ENCODE results near the gene CREBBP.
A peak's percentile ranks its signal among the peaks of the same experiment; 100 is the strongest.

Gene CREBBP

DNA sequence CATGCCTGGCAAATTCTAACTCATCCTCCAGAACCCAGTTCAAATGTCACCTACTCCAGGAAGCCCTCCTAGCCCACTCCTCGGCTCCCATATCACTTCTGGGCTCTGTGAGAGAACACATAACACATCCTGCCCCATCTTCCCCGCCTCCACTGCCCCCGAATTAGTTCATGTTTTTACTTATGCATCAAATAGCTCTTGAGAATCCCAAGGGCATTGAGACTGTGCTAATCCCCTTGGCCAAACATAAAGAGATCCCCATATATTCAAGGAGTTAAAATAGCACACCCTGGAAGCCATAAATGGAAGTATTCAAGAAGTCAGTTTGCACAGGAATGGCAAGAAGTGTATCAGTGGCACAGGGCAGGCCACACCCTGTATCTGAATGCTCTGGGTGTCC, 2.0 kb upstream of the CREBBP start:
- no peak for DNase-seq
- in situ Hi-C loops (cut with HindIII; ENCODE audit: low pct_ligation_motif_present, low pct_unique_long_range_greater_than_20kb, low sequenced_read_pairs): no loop called here

DNA sequence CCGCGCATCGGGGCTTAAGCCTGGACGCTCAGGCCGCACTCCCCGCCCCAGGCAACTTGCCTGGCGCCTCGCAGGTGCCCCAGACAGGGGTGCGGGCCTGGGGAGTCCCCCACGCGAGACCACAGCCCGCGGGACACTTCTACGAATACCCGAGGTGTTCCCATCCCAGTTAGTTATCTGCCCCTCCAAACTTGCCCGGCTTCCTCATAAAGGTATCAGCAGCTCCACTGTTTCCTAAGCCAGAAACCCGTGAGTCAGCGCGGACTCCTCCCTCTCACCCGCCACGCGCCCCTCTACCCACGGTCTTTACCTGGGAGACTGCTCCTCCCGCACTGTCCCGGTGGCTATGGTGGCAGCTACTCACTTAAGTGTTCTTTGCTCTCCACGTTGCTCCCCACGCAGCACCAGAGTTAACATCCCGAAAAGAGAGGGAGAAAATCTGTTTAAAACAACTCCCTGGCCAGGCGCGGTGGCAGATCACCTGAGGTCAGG, 1.0 kb upstream of the CREBBP start:
- in situ Hi-C loops (cut with HindIII; ENCODE audit: low pct_ligation_motif_present, low pct_unique_long_range_greater_than_20kb, low sequenced_read_pairs): no loop called here
- no peak for DNase-seq

DNA sequence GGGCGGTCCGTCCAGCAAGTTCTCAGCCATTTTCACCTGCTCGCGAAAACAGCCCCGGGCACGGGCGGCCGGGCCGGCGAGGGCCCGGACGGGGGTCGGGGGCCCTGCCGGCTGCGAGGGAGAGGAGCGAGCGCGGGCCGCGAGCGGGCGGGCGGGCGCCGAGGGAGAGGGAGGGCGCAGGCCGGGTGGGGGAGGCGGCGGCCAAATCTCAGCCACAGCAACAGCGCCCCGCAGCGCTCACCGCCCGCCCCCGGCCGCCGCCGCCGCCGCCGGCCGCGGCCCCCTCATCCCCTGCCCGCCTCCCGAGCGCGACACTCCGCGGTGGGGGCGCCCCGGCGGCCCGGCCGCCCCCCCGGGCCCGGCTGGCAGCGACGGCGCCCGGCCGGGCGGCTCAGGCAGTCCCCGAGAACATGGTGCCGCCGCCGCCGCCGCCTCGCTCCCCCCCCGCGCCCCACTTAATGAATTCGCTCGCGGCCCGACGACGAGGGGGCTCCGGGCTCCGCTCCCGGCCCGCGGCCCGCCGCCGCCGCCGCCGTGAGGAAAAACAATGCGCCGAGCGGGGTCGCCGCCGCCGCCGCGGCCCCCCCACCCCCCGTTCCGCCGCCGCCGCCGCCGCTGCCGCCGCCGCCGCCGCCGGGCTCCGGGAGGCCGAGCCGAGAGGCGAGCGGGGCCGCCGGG, 487 bp downstream of the CREBBP start:
- DNase-seq: peak; percentile 71
- in situ Hi-C loops (cut with HindIII; ENCODE audit: low pct_ligation_motif_present, low pct_unique_long_range_greater_than_20kb, low sequenced_read_pairs): no loop called here

DNA sequence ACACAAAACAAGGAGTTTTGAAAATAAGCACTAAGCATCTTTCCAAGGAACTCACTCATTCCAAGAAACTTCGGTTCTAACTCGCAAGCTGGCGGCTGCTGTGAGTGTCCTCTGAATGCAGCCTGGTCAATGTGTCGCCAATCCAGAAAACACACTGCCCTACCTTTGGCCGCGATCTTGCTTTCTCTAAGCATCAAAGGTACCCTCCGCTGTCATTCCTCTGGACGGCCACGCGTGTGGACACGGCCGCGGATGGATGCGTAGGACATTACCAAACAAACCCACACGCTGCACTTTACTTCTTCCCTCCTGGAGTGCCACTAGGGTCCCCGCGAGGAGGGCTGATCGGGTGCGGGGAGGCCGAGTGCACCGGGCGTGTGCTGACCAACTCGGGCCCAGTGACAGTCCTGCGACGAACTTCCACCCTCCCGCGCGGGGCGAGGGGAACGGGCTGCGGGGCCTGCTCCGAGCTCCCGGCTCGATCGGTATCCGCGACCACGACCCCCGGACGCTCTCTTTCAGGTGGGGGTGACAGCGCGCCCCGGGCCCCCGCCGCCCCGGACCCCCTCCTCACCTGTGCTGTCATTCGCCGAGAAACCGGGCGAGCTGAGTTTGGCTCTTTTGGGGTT, 1.1 kb downstream of the CREBBP start:
- DNase-seq: peak; percentile 40

DNA sequence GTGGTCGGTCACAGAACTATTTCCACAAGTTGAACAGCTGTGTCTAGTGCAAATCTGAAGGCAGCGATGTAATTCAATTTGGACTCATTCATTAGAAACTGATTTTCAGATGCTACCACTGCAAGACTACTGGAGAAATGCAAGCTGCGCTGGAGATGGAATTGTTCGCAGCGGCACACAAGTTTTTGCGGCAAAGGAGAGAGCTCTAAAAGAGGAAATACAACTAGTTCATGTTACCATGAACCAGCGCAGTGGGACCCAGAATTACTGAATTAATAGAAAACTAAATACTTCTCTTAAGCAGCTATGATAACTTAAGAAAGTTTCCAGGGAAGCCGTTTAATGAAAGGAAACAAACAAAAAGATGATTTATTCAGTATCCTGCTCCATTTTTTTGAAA, 1.9 kb downstream of the CREBBP start:
- no peak for DNase-seq
- in situ Hi-C loops (cut with HindIII; ENCODE audit: low pct_ligation_motif_present, low pct_unique_long_range_greater_than_20kb, low sequenced_read_pairs): no loop called here

More for the DNA sequence above, 1.1 kb downstream of the CREBBP start:
- in situ Hi-C loops (cut with HindIII; ENCODE audit: low pct_ligation_motif_present, low pct_unique_long_range_greater_than_20kb, low sequenced_read_pairs): no loop called here

- in situ Hi-C loops (cut with HindIII; ENCODE audit: low pct_ligation_motif_present, low pct_unique_long_range_greater_than_20kb, low sequenced_read_pairs): no loop called here
These were observed 3.8 kb downstream of the CREBBP start for GRCh38 chr16:3876695-3877094.

DNA sequence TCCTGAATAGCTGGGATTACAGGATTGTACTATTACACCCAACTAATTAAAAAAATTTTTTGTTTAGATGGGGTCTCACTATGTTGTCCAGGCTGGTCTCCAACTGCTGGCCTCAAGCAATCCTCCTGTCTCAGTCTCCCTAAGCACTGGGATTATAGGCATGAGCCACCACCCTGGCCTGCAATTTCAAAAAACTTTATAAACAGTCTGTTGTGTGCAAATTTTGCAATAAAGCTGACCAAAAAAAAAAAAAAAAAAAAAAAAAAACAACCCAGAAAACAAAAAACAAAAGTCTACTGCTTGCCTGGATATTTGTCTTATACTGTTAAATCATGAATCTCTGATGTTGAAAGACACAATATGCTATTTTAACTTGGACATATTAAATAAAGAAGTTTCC, 4.4 kb downstream of the CREBBP start:
- in situ Hi-C loops (cut with HindIII; ENCODE audit: low pct_ligation_motif_present, low pct_unique_long_range_greater_than_20kb, low sequenced_read_pairs): no loop called here

More at GRCh38 chr16:3876695-3877094, 3.8 kb downstream of the CREBBP start:
- no peak for DNase-seq

DNA sequence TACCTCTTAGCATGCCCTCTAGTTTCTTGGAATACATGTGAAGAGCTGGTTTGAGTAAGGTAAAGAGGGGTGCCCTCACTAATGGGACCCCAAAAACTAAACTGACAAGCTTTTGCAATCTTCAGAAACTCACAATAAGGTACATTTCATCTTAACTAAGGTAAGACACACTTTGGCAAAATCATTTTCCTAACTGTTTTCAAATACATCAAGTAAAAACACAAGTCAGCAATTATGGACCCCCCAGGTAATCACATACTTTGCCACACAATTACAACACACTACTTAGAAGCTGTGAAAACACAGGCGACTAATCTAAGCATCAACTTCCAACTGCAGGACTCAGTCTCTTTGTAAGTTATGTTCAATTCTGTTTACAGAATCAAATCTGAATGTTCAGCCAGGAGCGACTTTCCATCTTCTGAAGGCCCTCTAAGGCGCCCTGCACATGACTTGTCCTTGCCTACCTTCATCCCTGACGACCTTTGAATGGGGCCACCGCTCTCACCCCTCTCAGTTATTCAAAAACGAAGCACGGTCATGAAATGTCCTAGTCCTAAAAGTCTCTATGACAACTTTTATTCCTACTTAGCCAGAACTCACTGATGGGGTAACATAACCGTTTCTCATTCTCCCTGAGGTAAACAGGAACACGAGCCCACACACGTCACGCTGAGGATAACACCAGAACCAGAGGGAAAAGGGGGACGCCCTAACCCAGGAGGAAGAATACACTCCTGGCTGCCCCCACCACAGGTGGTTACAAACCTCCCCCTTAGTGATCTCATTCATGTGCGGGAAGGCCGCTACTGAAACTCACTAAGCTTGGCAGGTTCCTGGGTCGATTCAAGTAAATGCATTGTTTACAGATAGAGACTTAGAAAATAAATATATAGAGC, 5.5 kb downstream of the CREBBP start:
- no peak for DNase-seq
- in situ Hi-C loops (cut with HindIII; ENCODE audit: low pct_ligation_motif_present, low pct_unique_long_range_greater_than_20kb, low sequenced_read_pairs): no loop called here

More for the DNA sequence above, 4.4 kb downstream of the CREBBP start:
- DNase-seq: no peak

- DNase-seq: no peak
- in situ Hi-C loops (cut with HindIII; ENCODE audit: low pct_ligation_motif_present, low pct_unique_long_range_greater_than_20kb, low sequenced_read_pairs): no loop called here
These were observed 6.3 kb downstream of the CREBBP start for GRCh38 chr16:3874242-3874641.

DNA sequence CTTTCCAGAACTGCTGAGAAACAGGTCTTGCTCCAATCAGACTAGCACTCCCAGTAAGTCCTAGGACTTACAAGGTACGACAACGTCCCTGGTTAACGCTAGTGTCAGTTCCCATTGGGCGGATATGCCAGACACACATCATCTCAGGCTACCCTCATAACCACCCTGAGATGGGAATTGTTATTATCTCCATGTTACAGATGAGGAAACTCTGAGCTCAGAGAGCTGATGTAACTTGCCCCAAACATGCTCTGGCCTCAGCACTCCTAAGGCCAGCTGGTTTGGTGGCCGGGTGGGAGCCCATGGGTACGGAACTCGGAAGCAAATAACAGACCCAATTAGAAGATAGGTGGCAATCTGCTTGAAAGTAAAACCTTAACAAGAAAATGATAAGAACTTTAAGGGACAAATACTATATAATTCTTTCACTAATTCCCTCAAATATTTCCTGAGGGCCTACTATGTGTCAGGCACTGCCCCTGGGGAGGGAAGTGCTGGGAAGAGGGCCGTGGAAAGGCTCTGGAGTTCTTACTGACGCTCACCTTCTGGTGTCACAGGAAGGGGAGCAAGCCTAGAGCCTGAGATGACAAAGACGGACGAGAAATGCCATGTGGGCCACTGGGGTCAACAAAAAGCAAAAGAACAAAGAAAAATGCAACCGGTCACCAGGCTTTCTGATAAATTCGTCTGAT, 6.9 kb downstream of the CREBBP start:
- in situ Hi-C loops (cut with HindIII; ENCODE audit: low pct_ligation_motif_present, low pct_unique_long_range_greater_than_20kb, low sequenced_read_pairs): no loop called here
- no peak for DNase-seq

GRCh38 chr16:3872216-3872895, 8.2 kb downstream of the CREBBP start:
- in situ Hi-C loops (cut with HindIII; ENCODE audit: low pct_ligation_motif_present, low pct_unique_long_range_greater_than_20kb, low sequenced_read_pairs): no loop called here

GRCh38 chr16:3868967-3869366, 11.5 kb downstream of the CREBBP start:
- DNase-seq: no peak
- in situ Hi-C loops (cut with HindIII; ENCODE audit: low pct_ligation_motif_present, low pct_unique_long_range_greater_than_20kb, low sequenced_read_pairs): no loop called here

More at GRCh38 chr16:3872216-3872895, 8.2 kb downstream of the CREBBP start:
- DNase-seq: no peak

DNA sequence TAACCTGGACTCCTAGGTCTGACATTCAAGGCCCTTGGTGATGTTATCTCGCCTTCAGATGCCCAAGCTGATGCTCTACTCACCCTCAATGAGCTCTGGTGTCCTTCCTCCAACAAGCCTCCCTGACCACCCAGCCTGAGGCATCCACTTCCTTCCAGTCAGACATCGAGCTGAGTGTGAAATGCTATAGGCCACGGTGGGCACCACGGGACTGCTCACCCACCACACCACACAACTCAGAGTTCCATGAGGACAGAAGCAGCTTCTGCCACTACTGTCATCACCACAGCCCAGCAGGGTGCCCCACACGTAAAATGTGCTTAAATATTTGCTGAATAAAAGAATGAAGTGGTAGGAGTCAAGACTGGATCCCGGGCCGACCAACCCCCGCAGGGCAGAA, 12.0 kb downstream of the CREBBP start:
- no peak for DNase-seq
- in situ Hi-C loops (cut with HindIII; ENCODE audit: low pct_ligation_motif_present, low pct_unique_long_range_greater_than_20kb, low sequenced_read_pairs): no loop called here

DNA sequence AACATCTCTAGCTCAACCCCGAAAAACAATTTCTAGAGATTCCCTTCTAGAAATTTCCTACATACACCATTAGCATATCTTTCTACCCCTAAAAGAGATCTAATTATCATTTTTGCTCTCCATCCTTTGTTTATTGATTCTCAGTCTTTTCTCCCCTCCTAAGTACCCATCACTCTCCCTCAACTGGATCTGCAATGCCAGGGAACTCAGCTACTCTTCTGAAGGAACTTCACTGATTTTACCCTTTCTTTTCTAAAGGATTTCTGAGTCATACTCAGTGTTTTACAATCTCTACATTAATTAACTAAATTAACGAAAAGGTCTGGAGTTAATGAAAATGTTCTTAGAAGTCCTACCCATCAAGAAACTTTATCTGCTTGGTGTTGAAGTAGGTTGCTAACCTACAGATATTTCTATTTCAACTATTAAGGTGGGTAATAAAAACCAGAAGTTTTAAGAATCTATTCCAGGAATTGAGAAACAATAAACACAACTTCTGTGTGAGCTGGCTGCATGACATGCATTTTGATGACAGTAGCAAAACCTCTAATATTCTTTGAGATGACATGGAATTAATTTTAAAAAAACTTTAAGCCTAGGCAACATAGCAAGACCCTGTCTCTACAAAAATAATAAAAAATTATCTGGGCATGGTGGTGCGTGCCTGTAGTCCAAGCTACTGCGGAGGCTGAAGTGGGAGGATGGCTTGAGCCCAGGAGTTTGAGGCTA, 13.6 kb downstream of the CREBBP start:
- in situ Hi-C loops (cut with HindIII; ENCODE audit: low pct_ligation_motif_present, low pct_unique_long_range_greater_than_20kb, low sequenced_read_pairs): no loop called here
- DNase-seq: no peak

GRCh38 chr16:3865241-3865640, 15.3 kb downstream of the CREBBP start:
- in situ Hi-C loops (cut with HindIII; ENCODE audit: low pct_ligation_motif_present, low pct_unique_long_range_greater_than_20kb, low sequenced_read_pairs): no loop called here
- DNase-seq: no peak

GRCh38 chr16:3864562-3864961, 16.0 kb downstream of the CREBBP start:
- DNase-seq: no peak
- in situ Hi-C loops (cut with HindIII; ENCODE audit: low pct_ligation_motif_present, low pct_unique_long_range_greater_than_20kb, low sequenced_read_pairs): no loop called here

- in situ Hi-C loops (cut with HindIII; ENCODE audit: low pct_ligation_motif_present, low pct_unique_long_range_greater_than_20kb, low sequenced_read_pairs): no loop called here
- DNase-seq: no peak
These were observed 16.9 kb downstream of the CREBBP start for GRCh38 chr16:3863587-3863986.
